Measurements from ENCODE around the gene SHOC2.

SHOC2 gene

GRCh38 chr10:110944792-110945396, 25.5 kb downstream of the SHOC2 start:
- in situ Hi-C loops (cut with HindIII; ENCODE audit: low sequenced_read_pairs): no loop called here

- in situ Hi-C loops (cut with HindIII; ENCODE audit: low sequenced_read_pairs): no loop called here
These were observed 27.1 kb downstream of the SHOC2 start for GRCh38 chr10:110946496-110946895.

GRCh38 chr10:110947061-110947595, 27.7 kb downstream of the SHOC2 start:
- in situ Hi-C loops (cut with HindIII; ENCODE audit: low sequenced_read_pairs): no loop called here

GRCh38 chr10:110951381-110951780, 32.0 kb downstream of the SHOC2 start:
- in situ Hi-C loops (cut with HindIII; ENCODE audit: low sequenced_read_pairs): no loop called here

- in situ Hi-C loops (cut with HindIII; ENCODE audit: low sequenced_read_pairs): no loop called here
These were observed 38.2 kb downstream of the SHOC2 start for GRCh38 chr10:110957606-110958005.

GRCh38 chr10:110959379-110960332, 40.3 kb downstream of the SHOC2 start:
- in situ Hi-C loops (cut with HindIII; ENCODE audit: low sequenced_read_pairs): no loop called here

GRCh38 chr10:110960333-110960712, 40.9 kb downstream of the SHOC2 start:
- in situ Hi-C loops (cut with HindIII; ENCODE audit: low sequenced_read_pairs): no loop called here

- in situ Hi-C loops (cut with HindIII; ENCODE audit: low sequenced_read_pairs): no loop called here
These were observed 43.0 kb downstream of the SHOC2 start for GRCh38 chr10:110962443-110962842.

GRCh38 chr10:110963162-110963561, 43.8 kb downstream of the SHOC2 start:
- in situ Hi-C loops (cut with HindIII; ENCODE audit: low sequenced_read_pairs): no loop called here

- in situ Hi-C loops (cut with HindIII; ENCODE audit: low sequenced_read_pairs): no loop called here
These were observed 45.3 kb downstream of the SHOC2 start for GRCh38 chr10:110964681-110965080.

GRCh38 chr10:110965216-110965615, 45.8 kb downstream of the SHOC2 start:
- in situ Hi-C loops (cut with HindIII; ENCODE audit: low sequenced_read_pairs): no loop called here

GRCh38 chr10:110966146-110966545, 46.7 kb downstream of the SHOC2 start:
- in situ Hi-C loops (cut with HindIII; ENCODE audit: low sequenced_read_pairs): no loop called here

GRCh38 chr10:110967009-110967630, 47.7 kb downstream of the SHOC2 start:
- in situ Hi-C loops (cut with HindIII; ENCODE audit: low sequenced_read_pairs): no loop called here

- in situ Hi-C loops (cut with HindIII; ENCODE audit: low sequenced_read_pairs): no loop called here
These were observed 48.2 kb downstream of the SHOC2 start for GRCh38 chr10:110967645-110968044.

- in situ Hi-C loops (cut with HindIII; ENCODE audit: low sequenced_read_pairs): no loop called here
These were observed 49.8 kb downstream of the SHOC2 start for GRCh38 chr10:110969183-110969582.

- in situ Hi-C loops (cut with HindIII; ENCODE audit: low sequenced_read_pairs): no loop called here
These were observed 52.2 kb downstream of the SHOC2 start for GRCh38 chr10:110971638-110972037.

GRCh38 chr10:110972231-110973134, 53.1 kb downstream of the SHOC2 start:
- in situ Hi-C loops (cut with HindIII; ENCODE audit: low sequenced_read_pairs): no loop called here

- in situ Hi-C loops (cut with HindIII; ENCODE audit: low sequenced_read_pairs): no loop called here
These were observed 54.0 kb downstream of the SHOC2 start for GRCh38 chr10:110973400-110973799.

- in situ Hi-C loops (cut with HindIII; ENCODE audit: low sequenced_read_pairs): no loop called here
These were observed 57.2 kb downstream of the SHOC2 start for GRCh38 chr10:110976577-110976976.

- in situ Hi-C loops (cut with HindIII; ENCODE audit: low sequenced_read_pairs): no loop called here
These were observed 58.3 kb downstream of the SHOC2 start for GRCh38 chr10:110977662-110978061.

Data from endothelial cell of hepatic sinusoid (primary cell).